Colonic mucosa (tissue), 4 donors: ENCODE data around the gene GNAQ. TPM values are rescaled to one million over a fixed set of nuclear protein-coding genes. Genes with fewer than 3 reads are reported as not detected.

Source experiments
- DNase-seq: peaks from one replicate; pipeline ENCODE4 v3.0.0-alpha.2; 2020
- H3K27ac ChIP-seq: fragments of 200-600 bp; one replicate; pipeline ENCODE4 v1.8.0; 2021
- H3K27me3 ChIP-seq: fragments of 200-600 bp; one replicate; pipeline ENCODE4 v1.8.0; 2021
- H3K36me3 ChIP-seq: fragments of 200-600 bp; one replicate; pipeline ENCODE4 v1.8.0; 2021
- H3K4me1 ChIP-seq: fragments of 200-600 bp; one replicate; pipeline ENCODE4 v1.8.0; 2021; ENCODE audit warnings: mild to moderate bottlenecking
- H3K4me3 ChIP-seq: fragments of 200-600 bp; one replicate; pipeline ENCODE4 v1.8.0; 2021
- H3K9ac ChIP-seq, 2 donors: one replicate each; pipeline ENCODE4 v1.7.0; 2013; ENCODE audit warnings: control low read depth in 2 of 2, low read depth in 2 of 2, low read length in 2 of 2
- H3K9me3 ChIP-seq: fragments of 200-600 bp; one replicate; pipeline ENCODE4 v1.8.0; 2021
- intact Hi-C: fragments of 100-400 bp; cut with DNase I; formaldehyde crosslinking; loops from one replicate; pipeline ENCODE4 v1.14.1; 2022
- total RNA-seq, 2 donors: library from RNA; stranded (reverse); fragmentation: NEBNext Ultra II Directional in 1 of 2; extraction: Animal tissue kit (Norgen Biotek cat#: 25700) in 1 of 2; gene quantifications; one replicate each; pipeline ENCODE4 v1.2.1, GENCODE V29; 2021
- TF ChIP-seq, protein P1 (sequence below): fragments of 200-600 bp; IDR thresholded peaks from one replicate; pipeline ENCODE4 v1.8.0; 2022; ENCODE audit warnings: antibody characterized with exemption, mild to moderate bottlenecking
- donor health status: healthy.
- donor health status: DM: no; HTN: no; CAD: no.
- donor health status: DM: no; HTN: no; CAD: no.

Gene GNAQ
- total RNA-seq, 2 donors from 2014 or later: 75.6 to 105 TPM

- no peak overlapping the region for H3K9ac ChIP-seq
- TF ChIP-seq, protein P1, sequence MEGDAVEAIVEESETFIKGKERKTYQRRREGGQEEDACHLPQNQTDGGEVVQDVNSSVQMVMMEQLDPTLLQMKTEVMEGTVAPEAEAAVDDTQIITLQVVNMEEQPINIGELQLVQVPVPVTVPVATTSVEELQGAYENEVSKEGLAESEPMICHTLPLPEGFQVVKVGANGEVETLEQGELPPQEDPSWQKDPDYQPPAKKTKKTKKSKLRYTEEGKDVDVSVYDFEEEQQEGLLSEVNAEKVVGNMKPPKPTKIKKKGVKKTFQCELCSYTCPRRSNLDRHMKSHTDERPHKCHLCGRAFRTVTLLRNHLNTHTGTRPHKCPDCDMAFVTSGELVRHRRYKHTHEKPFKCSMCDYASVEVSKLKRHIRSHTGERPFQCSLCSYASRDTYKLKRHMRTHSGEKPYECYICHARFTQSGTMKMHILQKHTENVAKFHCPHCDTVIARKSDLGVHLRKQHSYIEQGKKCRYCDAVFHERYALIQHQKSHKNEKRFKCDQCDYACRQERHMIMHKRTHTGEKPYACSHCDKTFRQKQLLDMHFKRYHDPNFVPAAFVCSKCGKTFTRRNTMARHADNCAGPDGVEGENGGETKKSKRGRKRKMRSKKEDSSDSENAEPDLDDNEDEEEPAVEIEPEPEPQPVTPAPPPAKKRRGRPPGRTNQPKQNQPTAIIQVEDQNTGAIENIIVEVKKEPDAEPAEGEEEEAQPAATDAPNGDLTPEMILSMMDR: no peak
- no peak overlapping the region for H3K4me3 ChIP-seq
- no peak for DNase-seq
- H3K36me3 ChIP-seq: no peaks in the 10 kb centered on the region
- H3K9me3 ChIP-seq: no peaks in the 10 kb centered on the region
- peak overlapping the region; percentile 5 for H3K27ac ChIP-seq
- intact Hi-C loops: loop anchor here (10.0 kb wide), 1 partner anchor 186 kb away; the partner anchor contains the start of gene GNAQ
- no peaks in the 10 kb centered on the region for H3K27me3 ChIP-seq
- no peaks in the 10 kb centered on the region for H3K4me1 ChIP-seq
Measured at GRCh38 chr9:77848404-77848803, 183.2 kb downstream of the GNAQ start.

- intact Hi-C loops: loop anchor here (10.0 kb wide), 1 partner anchor 187 kb away; the partner anchor contains the start of gene GNAQ
- no peak overlapping the region for H3K4me3 ChIP-seq
- no peaks in the 10 kb centered on the region for H3K27me3 ChIP-seq
- H3K36me3 ChIP-seq: no peaks in the 10 kb centered on the region
- no peak overlapping the region for H3K27ac ChIP-seq
- H3K4me1 ChIP-seq: no peaks in the 10 kb centered on the region
- DNase-seq: no peak
- TF ChIP-seq, protein P1: no peak
- no peaks in the 10 kb centered on the region for H3K9me3 ChIP-seq
- no peak overlapping the region for H3K9ac ChIP-seq
Measured at GRCh38 chr9:77847626-77848025, 184.0 kb downstream of the GNAQ start.

- Histone ChIP-seq H3K9ac (no peak overlapping the region), H3K27me3 (no peaks in the 10 kb centered on the region), H3K36me3 (no peaks in the 10 kb centered on the region), H3K9me3 (no peaks in the 10 kb centered on the region), H3K27ac (peak overlapping the region; percentile 10), H3K4me1 (no peaks in the 10 kb centered on the region), H3K4me3 (no peak overlapping the region)
- intact Hi-C loops: loop anchor here (10.0 kb wide), 1 partner anchor 188 kb away; the partner anchor contains the start of gene GNAQ
- no peak for DNase-seq
- TF ChIP-seq, protein P1: no peak
Measured at GRCh38 chr9:77847059-77847499, 184.5 kb downstream of the GNAQ start.

DNA sequence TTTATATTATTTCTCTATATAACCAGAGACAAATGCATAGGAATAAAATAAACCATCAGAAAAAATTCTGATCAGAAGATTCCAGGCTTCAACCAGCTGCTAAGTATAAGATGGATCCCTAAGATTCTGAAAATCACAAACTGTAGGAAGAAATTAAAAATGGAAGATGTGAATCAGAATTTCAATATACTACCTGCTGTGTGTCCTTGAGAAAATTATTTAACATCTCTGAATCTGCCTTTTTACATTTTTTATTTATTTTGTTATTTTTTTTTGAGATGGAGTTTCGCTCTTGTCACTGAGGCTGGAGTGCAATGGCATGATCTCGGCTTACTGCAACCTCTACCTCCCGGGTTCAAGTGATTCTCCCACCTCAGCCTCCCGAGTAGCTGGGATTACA is 187.2 kb downstream of the GNAQ start:
- Histone ChIP-seq H3K9ac (no peak overlapping the region), H3K27me3 (no peaks in the 10 kb centered on the region), H3K4me3 (no peak overlapping the region), H3K9me3 (no peaks in the 10 kb centered on the region), H3K27ac (no peak overlapping the region), H3K4me1 (peaks cover 3% of the 10 kb centered on the region), H3K36me3 (no peaks in the 10 kb centered on the region)
- DNase-seq: no peak
- TF ChIP-seq, protein P1: no peak
- intact Hi-C loops: loop anchor here (10.0 kb wide), 1 partner anchor 190 kb away; the partner anchor contains the start of gene GNAQ

DNA sequence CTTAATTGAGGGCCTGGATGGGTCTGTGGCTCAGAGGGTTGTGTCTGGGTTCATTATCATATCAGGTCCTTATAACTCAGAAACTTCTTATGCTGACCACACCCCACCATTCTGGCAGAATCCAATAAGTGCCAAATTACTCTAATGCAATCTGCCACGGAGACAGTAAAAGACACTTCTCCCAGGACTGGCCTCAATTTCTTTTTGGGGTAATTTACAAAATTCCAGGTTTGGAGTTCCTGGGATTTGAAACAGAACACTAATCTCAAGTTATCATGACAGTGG is 187.8 kb downstream of the GNAQ start:
- H3K9me3 ChIP-seq: no peaks in the 10 kb centered on the region
- no peaks in the 10 kb centered on the region for H3K36me3 ChIP-seq
- H3K4me3 ChIP-seq: no peak overlapping the region
- H3K27me3 ChIP-seq: no peaks in the 10 kb centered on the region
- peaks cover 8% of the 10 kb centered on the region for H3K4me1 ChIP-seq
- TF ChIP-seq, protein P1: no peak
- no peak overlapping the region for H3K27ac ChIP-seq
- DNase-seq: no peak
- intact Hi-C loops: loop anchor here (10.0 kb wide), 1 partner anchor 191 kb away; the partner anchor contains the start of gene GNAQ
- H3K9ac ChIP-seq: no peak overlapping the region
